Measurements from ENCODE around the gene YWHAG.

DNA sequence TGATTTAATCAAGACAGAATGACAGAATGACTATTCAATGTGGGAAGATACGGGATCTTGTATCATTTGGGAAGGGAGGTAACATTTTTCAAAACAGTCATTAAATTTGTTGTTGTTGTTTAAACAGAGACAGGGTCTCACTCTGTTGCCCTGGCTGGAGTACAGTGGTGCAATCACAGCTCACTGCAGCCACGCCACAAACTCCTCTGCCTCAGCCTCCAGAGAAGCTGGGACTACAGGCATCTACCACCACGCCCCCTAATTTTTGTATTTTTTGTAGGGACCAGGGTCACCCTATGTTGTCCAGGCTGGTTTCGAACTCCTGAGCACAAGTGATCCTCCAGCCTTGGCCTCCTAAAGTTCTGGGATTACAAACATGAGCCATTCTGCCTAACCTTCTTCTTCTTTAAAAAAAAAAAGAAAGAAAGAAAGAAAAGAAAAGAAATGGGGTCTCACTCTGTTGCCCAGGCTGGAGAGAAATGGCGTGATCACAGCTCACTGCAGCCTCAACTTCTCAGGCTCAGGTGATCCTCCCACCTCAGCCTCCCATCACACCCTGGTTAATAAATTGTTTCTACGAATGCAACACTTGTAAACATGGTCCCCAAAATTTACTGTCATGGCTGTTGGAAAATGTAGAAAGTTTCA lies 24.3 kb downstream of the YWHAG start:
- TF ChIP-seq, protein P1, sequence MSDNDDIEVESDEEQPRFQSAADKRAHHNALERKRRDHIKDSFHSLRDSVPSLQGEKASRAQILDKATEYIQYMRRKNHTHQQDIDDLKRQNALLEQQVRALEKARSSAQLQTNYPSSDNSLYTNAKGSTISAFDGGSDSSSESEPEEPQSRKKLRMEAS (IDR thresholded peaks at IDR 0.05) = no peak
- no peak for TF ChIP-seq TAF1 (conservative IDR thresholded peaks at IDR 0.05)
- TF ChIP-seq, protein P2, sequence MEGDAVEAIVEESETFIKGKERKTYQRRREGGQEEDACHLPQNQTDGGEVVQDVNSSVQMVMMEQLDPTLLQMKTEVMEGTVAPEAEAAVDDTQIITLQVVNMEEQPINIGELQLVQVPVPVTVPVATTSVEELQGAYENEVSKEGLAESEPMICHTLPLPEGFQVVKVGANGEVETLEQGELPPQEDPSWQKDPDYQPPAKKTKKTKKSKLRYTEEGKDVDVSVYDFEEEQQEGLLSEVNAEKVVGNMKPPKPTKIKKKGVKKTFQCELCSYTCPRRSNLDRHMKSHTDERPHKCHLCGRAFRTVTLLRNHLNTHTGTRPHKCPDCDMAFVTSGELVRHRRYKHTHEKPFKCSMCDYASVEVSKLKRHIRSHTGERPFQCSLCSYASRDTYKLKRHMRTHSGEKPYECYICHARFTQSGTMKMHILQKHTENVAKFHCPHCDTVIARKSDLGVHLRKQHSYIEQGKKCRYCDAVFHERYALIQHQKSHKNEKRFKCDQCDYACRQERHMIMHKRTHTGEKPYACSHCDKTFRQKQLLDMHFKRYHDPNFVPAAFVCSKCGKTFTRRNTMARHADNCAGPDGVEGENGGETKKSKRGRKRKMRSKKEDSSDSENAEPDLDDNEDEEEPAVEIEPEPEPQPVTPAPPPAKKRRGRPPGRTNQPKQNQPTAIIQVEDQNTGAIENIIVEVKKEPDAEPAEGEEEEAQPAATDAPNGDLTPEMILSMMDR (IDR thresholded peaks at IDR 0.05; ENCODE audit: low read depth, low read length, missing input control) = no peak
- no peak for TF ChIP-seq HNF4A (conservative IDR thresholded peaks at IDR 0.05)
- no peak for TF ChIP-seq RAD21 (IDR thresholded peaks at IDR 0.05)
- TF ChIP-seq REST (IDR thresholded peaks at IDR 0.05) = no peak
- no peak for TF ChIP-seq EGR1 (IDR thresholded peaks at IDR 0.05; ENCODE audit: low read depth in 2 of 2)
- TF ChIP-seq SP1 (IDR thresholded peaks at IDR 0.05) = no peak
- no peak for TF ChIP-seq GABPA (IDR thresholded peaks at IDR 0.05 in 1 of 2, conservative IDR thresholded peaks at IDR 0.05 in 1 of 2)
- TF ChIP-seq FOXA1 (IDR thresholded peaks at IDR 0.05) = no peak
